GM10266 (cell line): ENCODE measurements around the gene TBC1D23.

Experiments used
- DNase-seq: peaks from one replicate; pipeline ENCODE4 v3.0.0; 2012; ENCODE audit errors: extremely low spot score
- CTCF ChIP-seq: IDR thresholded peaks from 2 replicates; pipeline ENCODE4 v1.5.1; 2012; ENCODE audit warnings: mild to moderate bottlenecking, low read depth; ENCODE audit not compliant: control insufficient read depth, insufficient read depth; ENCODE audit errors: missing control alignments

The TBC1D23 gene

GRCh38 chr3:100277255-100277800 is 16.5 kb downstream of the TBC1D23 start:
- DNase-seq, result no peak

DNA sequence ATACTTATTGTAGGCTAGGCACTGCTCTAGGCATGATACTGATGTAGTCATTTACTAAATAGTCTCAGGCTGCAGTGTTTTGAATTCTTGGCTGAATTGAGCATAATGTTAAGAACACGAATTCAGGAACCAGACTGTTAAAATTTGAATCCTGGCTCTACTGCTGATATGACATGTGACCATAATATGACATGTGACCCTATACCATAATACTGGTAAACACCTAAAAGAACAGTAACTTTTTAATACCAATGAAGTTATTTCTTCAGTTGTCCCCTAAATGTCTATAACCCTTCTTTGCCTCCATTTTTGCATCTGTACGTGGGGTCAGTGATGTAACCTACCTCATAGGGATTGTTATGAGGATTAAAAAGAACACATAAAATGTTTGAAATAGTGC is 18.1 kb downstream of the TBC1D23 start:
- no peak for DNase-seq
- no peak for TF ChIP-seq CTCF

More at GRCh38 chr3:100277255-100277800, 16.5 kb downstream of the TBC1D23 start:
- TF ChIP-seq CTCF, result no peak

DNA sequence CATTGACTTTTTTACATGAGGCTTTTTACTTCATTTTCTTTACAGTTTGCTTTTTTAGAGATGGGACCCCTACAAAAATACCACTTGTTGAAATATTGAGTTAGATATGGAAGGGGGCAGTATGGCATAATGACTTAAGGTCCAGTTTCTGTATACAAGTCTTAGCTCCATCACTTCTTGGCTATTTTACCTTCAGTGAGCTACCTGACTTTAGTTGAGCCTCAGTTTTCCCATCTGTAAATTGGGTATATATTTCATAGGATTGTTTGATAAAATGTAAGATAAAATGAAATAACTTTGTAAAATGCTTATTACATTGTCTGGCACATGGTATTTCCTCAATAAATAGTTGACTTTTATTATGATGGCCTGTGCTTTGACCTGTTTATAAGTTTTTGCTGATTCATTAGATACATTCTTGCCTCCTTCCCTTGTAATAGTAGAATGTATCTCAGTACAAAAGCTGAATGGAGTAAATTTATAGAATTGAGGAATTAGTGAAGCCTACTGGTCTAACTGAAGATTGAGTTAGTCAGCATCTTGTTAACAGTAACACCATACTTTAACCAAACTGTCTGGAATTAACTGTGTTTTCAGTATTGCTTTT is 27.6 kb downstream of the TBC1D23 start:
- no peak for DNase-seq
- TF ChIP-seq CTCF, result no peak

DNA sequence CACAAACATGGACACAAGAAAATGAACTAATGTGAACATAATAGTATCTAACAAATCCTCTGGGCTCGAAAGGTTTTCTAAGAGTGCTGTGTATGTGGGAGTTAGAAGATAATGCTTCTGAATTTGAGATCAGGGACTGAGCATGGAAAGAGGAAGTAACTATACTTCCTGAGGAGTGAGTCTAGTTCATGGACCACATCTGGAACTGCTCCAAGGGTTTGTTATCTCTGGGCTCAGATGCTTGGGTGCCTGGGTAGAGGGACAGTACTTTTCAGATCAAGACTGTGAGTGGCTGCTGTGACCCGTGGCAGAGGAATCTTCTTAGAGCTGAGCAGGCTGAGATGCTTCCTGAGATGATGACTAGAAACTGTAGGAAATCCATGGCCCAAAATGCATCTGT is 28.5 kb downstream of the TBC1D23 start:
- DNase-seq, result no peak
- TF ChIP-seq CTCF, result no peak

DNA sequence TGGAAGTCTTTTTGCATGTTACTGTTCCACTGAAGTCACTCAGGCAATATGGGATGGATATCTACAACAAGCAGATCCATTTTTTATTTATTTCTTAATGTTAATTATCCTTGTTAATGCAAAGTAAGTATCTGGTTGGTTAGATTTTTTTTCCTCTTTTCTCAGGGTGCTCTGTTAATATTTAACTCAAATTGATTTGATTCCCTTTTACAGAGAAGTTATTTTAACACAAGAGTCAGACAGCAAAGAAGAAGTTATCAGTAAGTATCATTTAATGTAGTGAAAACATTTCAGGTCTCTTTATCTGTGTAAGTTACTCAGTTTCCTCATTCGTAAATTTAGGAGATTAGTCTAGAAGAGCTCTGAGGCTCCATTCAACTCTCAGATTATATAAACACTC is 34.3 kb downstream of the TBC1D23 start:
- TF ChIP-seq CTCF, result no peak
- no peak for DNase-seq

DNA sequence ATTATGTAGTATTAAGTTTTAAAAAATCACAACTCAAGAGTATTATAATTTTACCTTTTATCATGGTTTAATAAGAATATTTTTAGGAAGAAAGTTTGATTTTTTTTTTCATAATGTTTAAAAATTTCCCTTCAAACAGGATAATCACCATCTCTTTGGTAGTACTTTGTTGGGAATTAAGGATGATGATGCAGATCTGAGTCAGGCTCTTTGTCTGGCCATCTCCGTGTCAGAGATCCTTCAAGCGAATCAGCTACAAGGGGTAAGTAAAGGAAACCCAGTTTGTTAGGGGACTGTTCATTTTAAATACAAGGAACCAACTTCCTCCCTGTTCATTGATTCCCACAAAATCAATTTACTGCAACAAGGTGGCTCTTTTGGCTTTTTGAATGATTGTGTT is 37.0 kb downstream of the TBC1D23 start:
- no peak for DNase-seq
- no peak for TF ChIP-seq CTCF

DNA sequence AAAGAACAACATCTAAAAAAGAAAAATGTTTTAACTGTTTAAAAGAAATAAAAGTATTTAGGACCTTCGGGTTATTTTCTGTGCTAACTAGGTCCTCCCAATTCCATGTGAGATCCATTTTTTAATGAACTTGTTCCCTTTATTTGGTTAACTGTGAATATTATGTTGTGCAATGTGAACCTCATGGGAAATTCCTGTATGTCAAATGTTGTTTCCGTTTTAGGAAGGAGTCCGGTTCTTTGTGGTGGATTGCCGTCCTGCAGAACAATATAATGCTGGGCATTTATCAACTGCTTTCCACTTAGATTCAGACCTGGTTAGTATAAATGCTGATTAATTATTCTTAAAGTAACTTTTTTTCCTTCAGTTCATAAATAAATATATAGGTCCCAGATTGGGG is 38.2 kb downstream of the TBC1D23 start:
- TF ChIP-seq CTCF, result no peak
- no peak for DNase-seq
